ENCODE results near the gene ECHS1. TPM values are rescaled to one million over a fixed set of nuclear protein-coding genes. Genes with fewer than 3 reads are reported as not detected.

The ECHS1 gene
- total RNA-seq, 2 donors from 2014 or later, result 173 to 205 TPM

DNA sequence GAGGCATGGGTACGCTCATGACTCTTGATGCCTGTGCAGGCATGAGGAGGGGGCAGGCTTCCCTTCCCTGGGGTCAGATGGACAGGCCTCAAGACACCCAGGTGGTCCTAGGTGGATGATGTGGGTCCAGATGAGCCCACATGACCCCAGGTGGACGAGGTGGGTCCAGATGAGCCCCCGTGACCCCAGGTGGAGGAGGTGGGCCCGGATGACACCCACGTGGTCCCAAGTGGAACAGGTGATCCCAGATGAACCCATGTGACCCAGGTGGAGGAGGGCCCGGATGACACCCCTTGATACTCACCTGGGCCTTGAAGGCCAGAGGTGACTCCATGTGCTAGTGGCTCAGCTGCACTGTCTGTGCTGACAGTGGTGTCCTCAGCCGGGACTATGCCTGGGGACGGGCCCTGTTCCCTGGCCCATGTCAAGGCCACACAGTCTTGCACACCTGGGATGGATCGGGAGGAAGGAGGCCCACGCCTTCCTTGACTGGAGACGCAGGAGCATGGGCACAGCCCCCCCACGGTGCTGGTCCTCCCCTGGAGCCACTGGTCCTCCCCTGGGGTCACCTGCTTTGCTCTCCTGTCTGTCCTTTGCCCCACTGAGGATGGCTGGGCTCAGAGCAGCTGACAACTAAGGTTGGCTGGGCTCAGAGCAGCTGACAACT is 22.7 kb downstream of the ECHS1 start:
- ATAC-seq, result no peak
- intact Hi-C loops (cut with DNase I, micrococcal nuclease), result no loop called here
- DNase-seq, result no peak

DNA sequence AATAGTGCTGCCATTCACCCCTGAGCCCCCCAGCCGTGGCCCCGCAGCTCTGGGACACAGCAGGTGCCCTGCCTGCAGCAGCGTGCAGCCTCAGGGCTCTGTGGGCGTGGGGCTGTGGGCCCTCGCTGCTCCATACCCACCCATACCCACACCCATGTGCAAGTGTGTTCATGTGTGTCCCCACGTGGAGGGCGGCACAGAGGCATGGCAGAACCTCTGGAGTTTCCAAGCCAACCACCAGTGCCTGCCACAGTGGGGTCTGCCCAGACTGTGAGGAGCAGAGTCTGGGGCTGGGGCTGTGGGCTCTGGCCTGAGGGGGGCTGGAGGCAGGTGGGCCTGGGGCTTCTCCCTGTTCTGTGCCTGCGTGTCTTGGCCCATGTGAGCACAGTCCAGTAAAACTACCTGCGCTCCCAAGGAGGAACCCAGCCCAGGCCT is 23.6 kb downstream of the ECHS1 start:
- intact Hi-C loops (cut with DNase I, micrococcal nuclease), result no loop called here
- ATAC-seq (no peak), DNase-seq (no peak)

DNA sequence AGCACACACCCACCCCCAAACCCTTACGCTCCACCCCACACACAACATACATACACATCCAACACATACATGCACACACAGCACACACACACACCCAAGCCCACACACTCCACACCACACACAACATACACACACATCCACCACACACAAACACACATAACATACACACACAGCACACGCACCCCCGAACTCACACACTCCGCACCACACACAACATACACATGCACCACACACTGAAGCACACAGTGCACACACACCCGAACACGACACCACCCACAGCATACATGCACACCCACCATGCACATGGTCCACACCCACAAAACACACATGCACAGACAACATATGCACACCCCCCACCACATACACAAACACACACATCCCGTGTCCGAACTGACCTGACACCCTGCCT is 24.0 kb downstream of the ECHS1 start:
- no peak for ATAC-seq
- no peak for DNase-seq
- intact Hi-C loops (cut with DNase I, micrococcal nuclease), result no loop called here

DNA sequence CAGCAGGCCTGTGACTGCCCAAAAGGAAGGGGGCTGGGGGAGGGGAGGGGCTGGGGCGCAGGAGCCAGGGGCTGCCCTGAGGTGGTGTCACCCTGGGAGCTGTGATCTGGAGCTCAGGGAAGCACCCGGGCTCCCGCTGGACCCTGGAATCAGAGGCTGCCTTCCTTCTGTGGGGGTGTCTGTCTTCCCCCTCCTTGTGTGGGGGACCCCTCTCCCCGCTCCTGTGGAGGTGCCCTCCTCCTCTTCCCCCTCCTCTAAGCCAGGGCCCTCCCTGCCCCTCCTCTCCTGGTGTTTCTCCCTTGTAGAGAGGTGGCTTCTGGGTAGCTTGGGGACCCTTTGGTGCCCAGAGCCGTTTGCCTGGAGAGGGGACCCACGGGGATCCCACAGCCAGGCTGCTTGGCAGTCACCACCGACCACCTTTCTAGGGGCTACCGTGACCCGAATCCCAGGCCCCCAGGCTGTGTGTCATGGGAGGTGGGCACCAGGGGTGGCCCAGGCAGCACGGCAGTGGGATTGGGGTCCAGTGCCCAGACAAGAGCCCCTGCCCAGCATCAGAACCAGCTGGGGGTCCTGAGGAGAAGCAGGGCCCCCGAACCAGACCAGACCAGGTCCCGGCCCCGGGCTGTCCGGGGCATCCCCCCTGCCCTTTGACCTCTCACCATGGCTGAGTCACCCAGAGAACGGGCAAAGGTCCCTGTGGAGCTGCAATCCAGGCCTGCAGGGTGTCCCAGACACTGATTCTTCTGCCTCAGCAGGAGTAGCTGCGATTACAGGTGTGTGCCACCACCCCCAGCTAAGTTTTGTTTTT is 25.2 kb downstream of the ECHS1 start:
- ATAC-seq, result peak; percentile 71
- peak in 1 of 2 donors; percentile 46 for DNase-seq
- intact Hi-C loops (cut with DNase I, micrococcal nuclease), result no loop called here

DNA sequence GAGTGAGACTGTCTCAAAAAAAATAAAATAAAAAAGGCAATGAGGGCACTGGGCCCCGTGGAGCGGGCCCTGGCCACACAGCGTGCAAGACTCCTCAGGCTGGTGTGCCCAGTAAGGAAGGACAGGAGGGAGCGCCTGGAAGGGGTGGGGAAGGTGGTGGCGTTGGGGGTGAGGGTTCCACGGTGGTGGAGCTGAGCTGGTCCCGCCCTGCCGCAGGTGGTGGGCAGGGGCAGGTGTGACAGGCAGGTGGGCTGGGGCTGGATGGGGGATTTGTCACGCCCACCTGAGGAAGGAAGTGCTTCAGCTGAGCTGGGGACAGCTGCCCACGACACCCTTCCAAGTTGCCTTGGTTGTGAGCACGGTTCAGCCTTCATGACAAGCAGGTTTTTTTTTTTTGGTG is 26.7 kb downstream of the ECHS1 start:
- no peak for DNase-seq
- intact Hi-C loops (cut with DNase I, micrococcal nuclease), result no loop called here
- no peak for ATAC-seq

DNA sequence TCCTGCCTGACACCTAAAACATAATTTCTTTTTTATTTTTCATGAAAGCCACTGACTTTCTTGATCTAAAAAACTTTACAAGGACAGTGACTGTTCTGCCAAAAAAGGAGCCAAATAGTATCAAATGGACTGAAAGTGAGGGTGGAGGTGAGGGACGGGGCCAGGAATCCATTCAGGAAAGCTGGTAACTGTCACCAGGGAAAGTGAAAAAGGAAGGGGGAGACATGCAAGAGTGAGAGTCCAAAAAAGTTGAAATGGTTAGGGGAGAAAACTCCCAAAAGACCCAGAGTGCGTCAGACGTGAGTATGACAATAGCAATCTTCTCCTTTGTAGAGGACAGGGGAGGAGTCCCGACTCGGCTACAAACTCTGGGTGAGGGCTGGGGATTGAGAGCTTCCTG is 28.9 kb downstream of the ECHS1 start:
- DNase-seq, result no peak
- no peak for ATAC-seq

DNA sequence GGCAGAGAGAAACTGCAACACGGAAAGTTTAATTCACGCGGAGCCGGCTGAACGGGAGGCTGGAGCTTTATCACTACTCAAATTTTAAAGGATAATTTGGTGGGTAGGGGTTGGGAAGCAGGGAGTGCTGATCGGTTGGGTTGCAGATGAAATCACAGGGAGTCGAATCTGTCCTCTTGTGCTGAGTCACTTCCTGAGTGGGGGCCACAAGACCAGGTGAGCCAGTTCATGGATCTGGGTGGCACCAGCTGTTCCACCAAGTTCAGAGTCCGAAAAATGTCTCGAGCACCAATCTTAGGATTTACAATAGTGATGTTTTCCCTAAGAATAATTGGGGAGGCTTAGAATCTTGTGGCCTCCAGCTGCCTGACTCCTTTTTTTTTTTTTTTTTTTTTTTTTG is 29.6 kb downstream of the ECHS1 start:
- intact Hi-C loops (cut with DNase I, micrococcal nuclease), result no loop called here
- ATAC-seq (no peak), DNase-seq (no peak)

More for the DNA sequence above, 28.9 kb downstream of the ECHS1 start:
- intact Hi-C loops (cut with DNase I, micrococcal nuclease), result no loop called here

DNA sequence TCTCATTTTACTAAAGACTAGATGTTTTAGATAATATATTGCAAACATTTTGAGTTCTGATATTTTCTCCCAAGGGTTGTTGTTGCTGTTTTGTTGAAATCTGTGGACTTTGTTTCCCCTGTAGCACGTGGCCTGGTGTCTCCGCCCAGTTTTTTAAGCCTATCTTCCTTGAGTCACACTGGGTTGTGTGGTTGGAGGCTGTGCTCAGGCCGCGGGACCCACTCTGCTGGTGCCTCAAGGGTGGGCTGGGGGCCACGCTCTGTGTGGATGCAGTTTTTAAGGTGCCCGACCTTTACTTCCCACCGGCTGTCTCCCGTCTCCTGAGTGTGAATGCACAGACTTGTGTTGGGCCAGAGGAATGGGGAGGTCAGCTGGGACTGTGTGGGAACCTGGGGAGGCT is 30.2 kb downstream of the ECHS1 start:
- DNase-seq (no peak), ATAC-seq (no peak)
- intact Hi-C loops (cut with DNase I, micrococcal nuclease), result no loop called here

DNA sequence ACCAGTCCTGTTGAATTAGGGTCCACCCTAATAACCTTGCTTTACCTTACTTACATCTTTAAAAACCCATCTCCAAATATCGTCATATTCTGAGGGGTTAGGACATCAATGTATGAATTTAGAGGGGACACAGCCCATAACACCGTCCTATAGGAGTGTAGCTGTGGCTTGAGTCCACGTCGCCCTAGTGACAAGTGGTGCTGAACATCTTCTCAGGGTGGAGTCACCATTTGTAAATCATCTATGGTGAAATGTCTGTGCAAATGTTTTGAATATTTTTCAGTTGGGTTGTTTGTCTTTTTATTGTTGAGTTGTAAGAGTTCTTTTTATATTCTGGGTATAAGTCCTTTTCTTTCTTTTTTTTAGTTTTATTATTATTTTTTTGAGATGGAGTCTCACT is 31.2 kb downstream of the ECHS1 start:
- intact Hi-C loops (cut with DNase I, micrococcal nuclease), result no loop called here
- ATAC-seq, result no peak

DNA sequence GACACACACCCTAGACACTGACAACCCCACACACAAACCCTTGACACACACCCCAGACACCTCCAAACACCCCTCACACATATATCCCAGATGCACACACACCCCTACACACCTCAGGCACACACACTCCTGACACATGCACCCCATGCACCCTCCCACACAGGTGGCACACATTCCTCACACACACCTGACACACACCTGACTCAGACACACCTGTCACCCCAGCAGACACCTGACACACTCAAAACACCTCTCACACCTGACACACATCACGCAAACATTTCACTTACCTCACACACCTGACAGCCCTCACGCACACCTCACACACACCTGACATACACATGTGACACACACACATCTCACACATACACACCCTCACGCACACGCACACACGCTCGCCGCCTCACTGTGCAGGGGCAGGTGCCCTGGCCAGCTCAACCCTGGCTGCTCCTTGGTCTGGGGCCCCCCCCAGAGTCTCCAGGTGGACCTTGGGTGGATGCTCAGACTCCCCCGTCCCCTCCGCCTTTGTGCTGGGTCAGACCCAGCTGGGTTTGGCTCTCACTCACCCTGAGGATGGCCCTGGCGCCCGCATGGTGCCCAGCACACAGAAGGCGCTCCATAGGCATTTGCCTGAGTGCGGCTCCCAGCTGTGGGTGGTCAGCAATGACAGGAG is 33.3 kb downstream of the ECHS1 start:
- no peak for DNase-seq
- ATAC-seq, result no peak
- intact Hi-C loops (cut with DNase I, micrococcal nuclease), result no loop called here

More for the DNA sequence above, 31.2 kb downstream of the ECHS1 start:
- no peak for DNase-seq

DNA sequence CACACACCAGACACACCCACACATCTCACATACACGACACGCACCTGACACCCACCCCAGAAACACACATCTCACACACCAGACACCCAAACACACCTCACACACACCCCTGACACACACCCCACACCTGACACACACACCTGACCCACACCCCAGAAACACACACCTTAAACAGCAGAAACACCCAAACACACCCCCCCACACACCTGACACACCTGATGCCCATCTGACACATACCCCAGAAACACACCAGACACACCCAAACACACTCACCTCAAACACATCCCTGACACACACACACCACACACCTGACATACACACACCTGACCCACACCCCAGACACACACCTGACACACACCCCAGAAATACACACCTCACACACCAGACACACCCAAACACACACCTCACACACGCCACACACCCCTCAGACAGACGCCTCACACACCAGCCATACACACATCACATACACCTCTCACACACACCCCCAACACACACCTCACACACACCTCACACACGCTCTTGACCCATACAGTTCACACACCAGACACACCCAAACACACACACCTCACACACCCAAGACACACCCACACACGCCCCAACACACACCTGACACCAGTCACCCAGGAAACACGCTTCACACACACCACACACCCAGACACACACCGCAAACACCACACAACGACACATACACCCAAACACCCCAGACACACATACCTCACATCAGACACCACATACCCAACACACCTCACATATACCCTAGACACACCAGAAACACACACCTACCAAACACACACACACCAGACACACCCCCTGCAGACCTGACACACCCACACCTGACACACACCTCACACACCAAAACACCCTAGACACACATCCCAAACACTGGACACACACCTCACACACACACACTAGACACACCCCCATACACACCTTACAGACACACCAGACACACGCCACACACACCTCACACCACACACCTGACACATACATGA is 34.8 kb downstream of the ECHS1 start:
- no peak for ATAC-seq
- intact Hi-C loops (cut with DNase I, micrococcal nuclease), result no loop called here
- DNase-seq, result no peak

DNA sequence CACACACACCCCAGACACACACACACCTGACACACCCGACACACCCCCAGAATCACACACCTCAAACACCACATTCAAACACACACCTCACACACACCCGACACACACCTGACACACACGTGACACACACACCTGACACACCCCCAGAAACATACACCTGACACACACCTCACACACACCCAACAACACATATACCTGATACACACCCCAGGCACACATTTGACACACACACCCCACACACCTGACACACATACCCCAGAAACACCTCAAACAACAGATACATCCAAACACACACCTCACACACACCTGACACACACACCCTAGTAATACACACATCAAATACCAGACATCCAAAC is 35.8 kb downstream of the ECHS1 start:
- ATAC-seq (no peak), DNase-seq (no peak)
- intact Hi-C loops (cut with DNase I, micrococcal nuclease), result no loop called here

DNA sequence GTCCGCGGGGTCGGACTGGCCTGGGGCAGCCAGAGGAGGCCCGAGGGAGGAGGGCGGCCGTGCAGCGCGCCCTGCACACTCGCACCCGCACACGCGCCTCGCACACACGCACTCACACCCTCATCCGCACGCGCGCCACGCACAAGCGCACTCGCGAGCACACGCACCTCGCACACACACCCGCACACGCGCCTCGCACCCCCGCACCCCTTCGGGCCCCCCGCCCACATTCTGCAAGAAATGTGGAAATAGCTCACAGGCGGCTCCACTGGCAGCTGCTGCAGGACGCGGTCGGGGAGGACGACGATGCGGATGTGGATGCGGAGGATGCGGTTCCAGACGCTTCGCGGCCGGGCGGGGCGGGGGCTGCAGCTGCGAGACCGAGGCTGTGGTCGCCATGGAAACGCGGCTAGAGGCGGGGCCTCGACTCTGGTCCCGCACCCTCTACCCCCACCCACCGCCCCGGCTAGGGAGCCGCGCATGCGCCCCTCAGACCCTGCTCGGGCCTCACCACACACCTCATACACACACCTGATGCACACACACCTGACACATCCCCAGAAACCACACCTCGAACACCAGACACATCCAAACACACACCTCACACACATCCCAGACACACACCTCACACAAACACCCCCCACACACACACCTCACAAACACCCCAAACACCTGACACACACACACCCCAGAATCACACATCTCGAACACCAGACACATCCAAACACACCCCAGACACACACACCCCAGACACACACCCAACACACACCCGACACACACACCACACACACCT is 36.4 kb downstream of the ECHS1 start, which contains the start of gene CALY:
Gene CALY (minus strand): TSS at position 320 of the 793 bp plus-strand sequence. CDS start 7,907 bp downstream, outside the sequence.
- ATAC-seq (peak; percentile 31), DNase-seq (peak in 1 of 2 donors; percentile 73)
- intact Hi-C loops (cut with DNase I, micrococcal nuclease), result no loop called here

DNA sequence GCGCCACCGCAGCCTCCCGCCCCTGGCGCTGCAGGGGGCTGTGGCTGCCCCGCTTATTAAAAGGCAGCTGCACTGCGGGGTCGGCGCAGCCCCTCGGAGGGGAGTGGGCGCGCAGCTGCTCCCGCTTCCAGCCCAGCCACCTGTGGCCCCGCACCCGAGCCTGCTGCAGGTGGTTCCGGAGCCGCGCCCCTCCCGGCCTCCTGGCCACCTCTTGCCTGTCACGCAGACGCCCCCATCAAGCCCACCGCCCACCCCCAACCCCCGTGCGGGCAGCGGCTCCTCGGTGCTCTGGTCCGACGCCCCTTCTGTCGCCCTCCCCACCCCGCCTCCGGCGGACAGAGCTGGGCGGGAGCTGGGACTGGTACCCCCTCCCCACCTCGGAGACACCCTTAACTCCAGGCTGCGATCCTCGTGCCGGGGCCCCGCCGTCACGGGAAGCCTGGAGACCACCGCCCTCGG is 37.0 kb downstream of the ECHS1 start:
- ATAC-seq (peak; percentile 4), DNase-seq (no peak)
- intact Hi-C loops (cut with DNase I, micrococcal nuclease), result no loop called here

DNA sequence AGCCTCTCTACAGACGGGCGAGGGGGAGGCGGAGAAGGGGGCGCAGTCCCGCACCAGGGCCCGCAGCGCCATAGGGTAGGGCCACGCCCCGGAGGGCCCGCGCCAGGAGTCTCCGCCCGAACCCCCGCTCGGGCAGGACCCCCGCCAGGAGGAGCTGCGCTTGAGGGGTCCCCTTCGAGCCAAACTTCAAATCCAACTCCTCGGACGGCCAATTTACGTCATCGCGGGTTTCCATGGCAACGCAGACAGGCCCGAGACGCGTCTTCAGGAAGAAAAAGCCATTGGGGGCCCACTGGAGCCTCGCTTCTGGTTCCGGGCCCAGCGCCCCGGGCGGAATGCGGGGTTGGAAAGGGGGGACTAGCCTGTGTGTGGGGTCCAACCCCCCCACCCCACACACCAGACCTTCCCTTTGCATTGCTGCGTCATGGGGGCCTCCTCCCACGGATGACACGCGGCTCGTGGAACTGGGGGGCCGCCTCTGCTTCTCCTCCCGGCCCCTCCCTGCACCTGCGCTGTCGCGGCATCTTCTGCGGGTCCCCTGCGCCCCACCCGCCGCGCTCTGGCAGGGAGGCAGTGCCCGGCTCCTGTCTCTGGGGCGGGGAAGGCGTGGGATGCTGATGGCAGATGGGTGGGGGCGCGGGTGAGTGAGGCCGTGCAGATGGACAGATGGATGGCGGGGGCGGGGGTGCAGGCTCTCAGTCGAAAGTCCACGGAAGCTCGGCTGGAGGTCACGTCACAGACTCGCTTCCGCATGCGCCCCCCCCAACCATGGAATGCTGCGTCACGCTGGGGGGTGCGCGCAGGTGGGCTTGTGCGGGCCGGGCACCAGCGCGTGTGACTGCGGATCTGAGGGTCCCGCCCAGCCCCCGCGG is 37.7 kb downstream of the ECHS1 start:
- intact Hi-C loops (cut with DNase I, micrococcal nuclease), result no loop called here
- DNase-seq (peak in 1 of 2 donors; percentile 72), ATAC-seq (peak; percentile 49)

DNA sequence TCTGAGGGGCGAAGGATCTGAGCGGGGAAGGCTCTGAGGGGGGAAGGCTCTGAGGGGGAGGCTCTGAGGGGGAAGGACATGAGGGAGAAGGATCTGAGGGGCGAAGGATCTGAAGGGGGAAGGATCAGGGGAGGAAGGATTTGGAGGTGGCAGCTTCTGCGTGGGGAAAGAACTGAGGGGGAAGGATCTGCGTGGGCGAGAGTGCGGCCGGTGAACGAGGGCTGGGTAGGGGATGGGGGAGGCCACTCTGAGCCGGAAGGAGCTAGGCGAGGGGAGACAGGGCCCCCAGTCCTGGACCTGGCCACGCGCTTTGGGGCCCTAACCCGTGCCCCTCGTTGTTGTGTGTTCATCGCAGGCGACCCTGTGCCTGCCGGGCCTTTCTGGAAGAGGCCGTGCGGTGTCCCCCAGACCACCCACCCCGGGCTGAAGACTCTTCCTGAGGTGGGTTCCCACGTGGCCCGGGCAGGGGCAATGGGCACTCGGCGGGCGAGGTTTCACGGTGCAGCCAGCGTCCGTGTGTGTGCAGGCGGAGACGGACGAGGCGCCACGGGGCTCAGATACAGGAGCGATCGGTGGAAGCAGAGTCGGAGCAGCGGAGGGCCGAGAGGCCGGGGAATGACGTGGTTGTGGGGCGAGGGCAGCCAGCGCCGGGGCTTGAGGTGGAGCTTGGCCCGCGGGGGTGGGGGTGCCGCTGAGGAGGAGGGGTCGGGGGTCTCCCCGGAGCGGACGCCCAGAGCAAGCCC is 38.5 kb downstream of the ECHS1 start:
- no peak for DNase-seq
- peak; percentile 46 for ATAC-seq
- intact Hi-C loops (cut with DNase I, micrococcal nuclease), result no loop called here

Data from left colon (tissue), 2 donors.